DMS114 treated with DMSO at 0.1 percent for 48 hours (cell line): ENCODE results near the gene BAIAP2L1.

Experiments
- DNase-seq: peaks from one replicate; lab custom pipeline; 2025; ENCODE audit not compliant: unreplicated experiment; lab: John Stamatoyannopoulos, UW

BAIAP2L1 gene

DNA sequence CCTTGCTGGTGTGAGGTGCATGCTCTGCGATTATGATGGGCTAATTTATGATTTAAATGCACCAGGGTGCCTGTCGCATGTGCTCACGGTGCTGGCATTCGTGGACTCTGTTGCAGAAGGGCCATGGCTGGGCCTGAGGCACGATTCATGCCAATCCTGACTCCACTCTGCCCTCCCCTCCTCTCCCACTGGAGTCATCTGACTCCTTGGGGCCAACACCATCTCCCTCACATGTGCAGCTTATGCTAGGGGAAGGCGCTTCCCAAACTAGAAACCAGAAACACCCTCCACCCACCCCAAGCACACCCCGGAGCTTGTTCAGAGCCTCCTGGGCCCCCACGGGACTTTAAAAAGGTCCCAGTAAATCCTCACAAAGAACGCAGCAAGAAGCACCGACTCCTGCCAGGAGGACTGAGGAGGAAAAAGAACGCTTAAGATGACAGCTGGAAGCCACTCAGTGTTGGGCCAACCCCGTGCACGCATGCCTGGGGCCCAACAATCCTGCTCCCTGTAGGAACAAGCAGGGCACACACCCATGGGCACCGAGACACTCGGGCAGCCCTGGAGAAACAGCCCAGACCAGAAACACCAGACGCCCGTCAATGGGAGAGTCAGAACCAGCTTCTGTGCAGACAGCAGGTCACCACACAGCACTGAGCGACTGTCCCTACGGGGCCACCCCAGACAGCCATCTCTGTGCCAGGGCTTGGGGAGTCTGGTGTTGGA lies 105.3 kb downstream of the BAIAP2L1 start:
- no peak for DNase-seq

DNA sequence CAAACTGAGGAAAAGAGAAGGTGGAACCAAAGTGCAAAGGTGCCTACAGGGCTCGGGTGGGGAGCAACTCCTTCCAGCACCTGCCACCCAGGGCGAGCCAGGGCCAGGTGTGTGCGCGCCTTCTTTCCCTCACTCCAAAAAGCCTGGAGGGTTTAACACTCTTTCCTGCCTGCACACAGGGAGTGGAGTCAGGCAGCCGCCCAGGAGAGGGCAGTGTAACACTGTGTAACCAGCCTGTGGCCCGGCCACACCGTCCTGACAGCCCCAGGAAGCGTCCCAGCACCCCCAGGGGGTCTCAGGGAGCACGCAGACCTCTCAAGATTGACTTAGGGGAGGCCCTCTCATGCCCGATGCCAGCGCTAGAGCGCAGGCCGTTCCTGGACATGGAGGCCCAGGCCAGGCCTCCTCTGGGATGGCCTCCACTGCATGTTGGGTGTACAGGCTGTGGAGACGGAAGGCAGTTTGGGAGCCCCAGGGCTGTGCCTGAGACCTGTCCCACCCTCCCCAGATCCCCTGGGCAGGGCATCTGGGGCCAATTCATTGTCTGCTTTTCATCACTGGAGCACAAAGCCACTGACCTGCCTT lies 106.0 kb downstream of the BAIAP2L1 start:
- DNase-seq: peak; percentile 23

DNA sequence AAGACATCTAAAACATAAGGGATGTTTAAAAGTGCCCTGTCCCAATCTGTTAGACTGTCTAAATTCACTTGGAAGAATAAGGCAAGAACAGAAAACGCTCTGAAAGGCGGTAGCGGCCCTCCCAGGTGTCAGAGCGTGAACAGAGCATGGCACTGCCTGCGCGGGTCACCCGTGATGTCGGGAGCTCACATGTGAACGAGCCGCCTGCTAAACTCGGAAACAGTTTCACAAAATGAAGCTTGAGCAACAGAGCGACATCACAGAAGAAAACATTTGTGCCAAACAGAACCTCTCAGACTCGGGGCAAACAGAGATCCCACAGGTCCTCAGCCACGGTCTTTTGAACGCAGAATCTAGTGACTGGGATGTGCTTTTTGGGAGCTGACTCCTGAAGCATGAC lies 106.6 kb downstream of the BAIAP2L1 start:
- no peak for DNase-seq

DNA sequence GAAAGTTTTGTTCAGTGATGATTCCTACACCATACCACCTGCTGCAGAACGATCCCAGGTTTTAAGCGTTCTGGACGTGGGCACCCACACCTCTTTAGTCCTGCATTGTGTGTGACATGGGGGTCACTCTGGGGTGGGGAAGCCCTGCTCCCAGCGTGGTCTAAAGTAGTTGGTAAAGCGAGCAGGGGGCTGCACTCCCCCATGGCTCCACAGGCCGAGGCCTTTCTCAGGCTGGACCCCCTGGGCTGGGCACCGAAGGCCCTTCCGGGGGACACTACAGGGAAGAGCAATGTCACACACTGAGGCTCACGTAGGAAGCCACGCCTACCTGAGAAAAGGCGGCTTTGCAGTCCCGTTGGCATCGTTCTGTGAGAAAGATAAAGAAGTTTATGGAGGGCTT lies 107.1 kb downstream of the BAIAP2L1 start:
- no peak for DNase-seq

DNA sequence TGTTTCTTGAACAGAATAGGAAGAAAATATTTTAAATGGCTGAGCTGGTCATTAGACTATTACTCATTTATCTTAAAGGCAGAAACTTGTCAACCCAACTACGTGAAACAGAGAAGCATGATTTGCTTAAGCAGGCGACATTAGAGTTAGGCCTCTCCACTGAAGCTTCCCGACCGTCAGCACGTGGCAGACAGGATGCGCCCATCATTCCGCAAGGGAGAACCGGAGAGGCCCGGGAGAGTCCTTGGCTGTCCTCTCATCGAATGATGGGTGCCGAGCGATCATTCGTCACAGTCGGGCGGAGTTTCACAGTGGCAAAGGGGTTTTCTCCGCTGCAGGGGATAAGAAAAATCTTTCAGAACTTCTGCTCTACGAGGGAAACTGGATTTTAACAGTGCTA lies 107.6 kb downstream of the BAIAP2L1 start:
- no peak for DNase-seq

DNA sequence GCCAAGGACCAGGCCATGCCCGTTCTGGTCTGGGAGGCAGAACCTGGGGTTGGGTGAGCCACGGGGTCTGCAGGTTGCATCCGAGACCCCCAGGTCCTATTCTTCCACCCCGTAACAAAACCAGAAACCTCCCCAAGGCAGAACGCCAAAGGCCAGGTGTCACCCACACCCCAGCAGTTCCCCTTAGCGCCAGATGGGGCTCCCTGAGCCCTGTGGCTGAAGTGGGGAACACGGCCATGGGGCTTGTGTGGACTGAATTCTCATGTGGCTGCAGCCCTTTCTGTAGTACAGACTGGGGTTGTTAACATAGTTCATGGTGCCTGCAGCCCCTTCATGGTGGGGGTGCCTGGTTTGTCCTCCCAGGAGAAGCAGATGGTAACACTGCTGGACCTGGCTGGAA lies 109.2 kb downstream of the BAIAP2L1 start:
- no peak for DNase-seq

DNA sequence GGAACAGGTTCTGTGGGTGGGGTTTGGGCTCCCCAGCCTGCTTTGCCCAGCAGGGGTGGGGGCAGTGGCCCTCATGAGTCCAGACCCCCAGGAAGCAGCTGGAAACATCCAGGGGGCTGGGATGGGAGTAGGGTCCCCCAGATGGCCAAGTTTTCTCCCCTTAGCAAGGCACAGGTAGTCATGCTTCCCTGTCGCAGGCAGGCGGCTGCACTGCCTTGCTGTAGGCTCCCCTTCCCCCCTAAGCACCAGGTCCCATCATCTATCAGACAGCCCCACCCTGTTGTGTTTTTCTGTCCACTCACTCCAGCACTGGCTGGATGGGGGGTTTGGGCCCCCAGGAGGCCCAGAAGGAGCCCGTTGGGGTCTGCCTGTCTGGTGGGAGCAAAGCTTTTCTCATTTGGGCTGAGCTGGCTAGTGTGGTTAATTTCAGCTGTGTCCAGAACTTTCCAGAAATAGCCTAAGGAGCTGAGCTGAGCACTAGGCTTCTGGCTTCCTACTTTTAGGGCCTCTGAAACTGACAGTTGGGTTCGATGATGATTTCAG lies 111.5 kb downstream of the BAIAP2L1 start:
- DNase-seq: no peak

DNA sequence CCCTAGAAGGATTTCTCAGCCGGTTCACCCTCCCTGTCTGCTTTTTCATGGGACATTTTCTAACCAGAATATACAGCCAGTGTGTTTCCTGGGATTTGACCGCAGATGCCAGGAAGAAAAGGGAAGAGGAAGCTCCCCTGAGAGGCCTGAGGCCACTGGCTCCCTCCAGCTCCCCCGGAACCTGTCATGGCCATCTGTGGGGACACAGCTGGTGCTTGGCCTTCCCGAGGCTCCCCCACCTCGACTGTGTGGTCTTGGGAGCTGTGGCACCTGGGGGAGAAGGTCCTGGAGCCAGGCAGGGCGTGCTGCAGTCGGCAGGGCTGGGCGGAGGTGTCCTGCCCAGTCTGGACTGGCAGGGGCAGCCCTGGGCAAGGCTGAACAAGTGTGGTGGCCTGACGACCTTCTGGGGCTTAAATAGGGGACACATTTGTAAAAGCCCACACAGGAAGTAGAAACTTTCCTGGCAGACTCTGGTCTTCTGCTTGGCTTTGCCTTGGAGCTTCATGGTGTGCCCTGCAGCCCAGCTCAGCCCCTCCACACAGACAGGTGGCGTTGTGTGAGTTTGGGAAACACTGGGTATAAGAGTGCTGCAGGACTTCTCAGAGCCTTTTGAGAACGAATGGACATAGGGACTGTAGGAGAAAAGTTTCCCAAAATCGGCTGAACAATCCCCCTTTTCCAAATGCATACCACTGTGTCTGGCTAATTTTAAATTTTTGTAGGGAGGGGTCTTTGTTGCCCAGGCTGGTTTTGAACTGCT lies 112.6 kb downstream of the BAIAP2L1 start:
- no peak for DNase-seq

DNA sequence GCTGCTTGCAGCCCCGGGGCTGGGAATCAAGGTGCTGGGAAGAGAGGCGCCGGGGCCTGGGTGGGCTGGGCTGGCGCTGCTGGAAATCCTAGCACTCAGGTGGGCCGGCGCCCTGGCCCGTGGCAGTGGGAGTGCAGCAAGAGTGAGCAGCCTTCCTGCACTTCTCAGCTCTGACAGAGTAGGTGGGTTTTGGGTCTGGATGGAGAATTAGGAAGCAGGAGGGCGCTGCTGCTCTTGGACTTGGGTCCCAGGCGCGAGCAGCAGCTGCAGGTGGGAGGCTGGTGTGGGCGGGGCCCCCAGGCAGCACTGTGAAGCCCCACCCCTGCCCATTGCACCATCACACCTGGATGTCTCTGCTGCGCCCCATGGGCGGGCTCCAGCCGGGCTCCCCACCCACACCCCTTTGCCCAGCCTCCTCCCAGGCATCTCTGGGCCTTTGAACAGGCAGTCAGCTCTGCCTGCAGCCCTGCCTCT lies 113.4 kb downstream of the BAIAP2L1 start:
- DNase-seq: no peak

DNA sequence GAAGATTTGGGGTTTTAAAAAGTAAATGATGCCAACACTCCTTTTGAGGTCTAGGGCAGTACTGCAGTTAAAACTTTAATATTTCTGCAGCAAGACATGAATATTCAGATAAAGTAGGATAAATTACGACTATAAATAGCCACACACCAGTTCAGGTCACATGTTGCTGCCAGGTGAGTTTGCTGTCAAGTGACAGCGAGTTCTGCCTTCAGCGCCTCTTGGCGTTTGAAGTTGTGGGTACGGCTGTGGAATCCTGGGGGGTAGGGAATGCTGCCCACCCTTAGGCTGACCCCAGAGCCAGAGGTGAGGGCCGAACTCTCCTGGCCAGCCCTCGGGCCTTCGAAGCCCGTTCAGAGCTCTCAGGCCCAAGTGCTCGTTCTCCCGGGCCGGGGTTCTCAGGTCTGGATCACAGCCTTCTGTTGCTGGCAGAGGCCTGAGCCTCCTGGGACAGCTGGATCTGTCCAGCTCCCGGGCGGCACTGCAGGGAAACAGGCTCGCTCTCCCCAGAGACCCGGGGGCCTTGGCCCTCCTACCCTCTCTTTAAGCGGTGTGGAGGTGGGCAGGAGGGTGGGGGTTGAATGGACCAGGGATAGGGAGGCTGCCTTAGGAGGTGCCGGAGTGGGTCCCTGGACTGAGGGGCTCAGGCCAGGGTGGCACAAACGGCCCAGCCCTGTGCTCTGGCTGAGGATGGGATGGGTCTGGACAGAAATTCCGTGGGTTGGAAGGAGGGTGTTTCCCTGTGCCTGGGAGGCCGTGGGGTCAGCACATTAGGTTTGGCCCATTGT lies 114.0 kb downstream of the BAIAP2L1 start:
- DNase-seq: no peak

DNA sequence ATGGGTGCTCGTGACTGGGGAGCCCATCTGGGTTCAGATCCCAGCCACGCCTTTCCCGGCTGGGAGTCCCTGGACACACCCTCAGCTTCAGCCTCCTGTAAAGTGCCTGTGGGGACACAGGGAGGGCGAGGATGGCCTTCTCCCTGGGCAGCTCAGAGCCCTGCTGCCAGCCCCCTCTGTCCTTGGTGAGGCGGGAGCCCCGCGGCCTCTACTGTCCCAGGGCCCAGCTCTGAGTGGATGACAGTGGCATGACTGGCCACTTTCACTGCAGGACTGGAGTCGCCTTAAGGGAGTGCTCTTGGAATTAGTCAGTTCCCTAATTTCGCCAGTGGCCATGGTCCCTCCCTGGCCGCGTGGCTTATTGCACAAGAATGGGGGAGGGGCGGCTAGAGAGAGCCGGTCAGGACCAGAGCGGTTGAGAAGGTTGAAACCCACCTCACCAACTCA lies 114.8 kb downstream of the BAIAP2L1 start:
- no peak for DNase-seq

DNA sequence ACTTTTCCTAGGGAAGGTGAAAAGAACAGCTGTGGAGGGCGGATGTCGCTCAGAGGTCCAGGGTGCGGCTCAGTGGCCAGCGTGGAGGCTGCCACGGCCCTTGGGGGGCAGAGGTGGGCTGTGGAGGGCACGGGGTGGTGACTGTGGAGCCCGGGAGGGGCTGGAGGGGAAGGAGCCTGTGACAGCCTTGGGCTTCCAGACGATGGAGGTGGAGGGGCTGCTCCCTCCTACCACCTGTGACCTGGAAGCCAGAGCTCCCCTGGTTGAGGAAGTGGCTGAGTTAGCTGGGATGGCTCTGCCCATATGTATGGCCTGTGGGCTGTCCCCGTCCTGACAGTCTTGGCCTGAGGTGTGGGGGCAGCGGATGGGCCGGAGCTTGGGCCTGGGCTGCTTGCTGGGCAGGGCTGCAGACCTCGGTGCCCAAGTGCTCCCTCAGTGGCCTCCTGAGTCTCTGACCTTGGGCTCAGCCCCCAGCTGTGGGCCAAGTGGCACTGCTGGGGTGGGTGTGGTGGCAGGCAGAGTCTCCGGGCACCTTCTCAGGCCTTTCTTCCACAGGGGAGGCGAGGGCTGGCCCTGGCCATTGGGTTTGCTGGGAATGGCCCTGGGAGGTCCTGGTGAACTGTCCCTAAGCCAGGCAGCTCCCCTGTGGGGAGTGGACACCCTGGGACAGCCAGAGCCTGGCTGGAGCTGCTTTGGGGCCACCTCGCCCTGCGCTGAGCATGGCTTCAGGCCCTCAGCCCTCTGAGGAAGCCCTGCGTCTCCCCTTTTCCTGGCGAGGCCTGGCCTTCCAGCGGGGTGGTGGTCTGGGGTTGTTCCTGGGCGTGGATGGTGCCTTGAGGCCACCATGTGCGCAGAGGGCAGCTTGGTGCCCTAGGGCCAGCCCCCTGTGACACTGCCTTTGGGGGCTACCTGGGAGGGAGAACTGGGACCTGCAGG lies 115.5 kb downstream of the BAIAP2L1 start:
- no peak for DNase-seq

DNA sequence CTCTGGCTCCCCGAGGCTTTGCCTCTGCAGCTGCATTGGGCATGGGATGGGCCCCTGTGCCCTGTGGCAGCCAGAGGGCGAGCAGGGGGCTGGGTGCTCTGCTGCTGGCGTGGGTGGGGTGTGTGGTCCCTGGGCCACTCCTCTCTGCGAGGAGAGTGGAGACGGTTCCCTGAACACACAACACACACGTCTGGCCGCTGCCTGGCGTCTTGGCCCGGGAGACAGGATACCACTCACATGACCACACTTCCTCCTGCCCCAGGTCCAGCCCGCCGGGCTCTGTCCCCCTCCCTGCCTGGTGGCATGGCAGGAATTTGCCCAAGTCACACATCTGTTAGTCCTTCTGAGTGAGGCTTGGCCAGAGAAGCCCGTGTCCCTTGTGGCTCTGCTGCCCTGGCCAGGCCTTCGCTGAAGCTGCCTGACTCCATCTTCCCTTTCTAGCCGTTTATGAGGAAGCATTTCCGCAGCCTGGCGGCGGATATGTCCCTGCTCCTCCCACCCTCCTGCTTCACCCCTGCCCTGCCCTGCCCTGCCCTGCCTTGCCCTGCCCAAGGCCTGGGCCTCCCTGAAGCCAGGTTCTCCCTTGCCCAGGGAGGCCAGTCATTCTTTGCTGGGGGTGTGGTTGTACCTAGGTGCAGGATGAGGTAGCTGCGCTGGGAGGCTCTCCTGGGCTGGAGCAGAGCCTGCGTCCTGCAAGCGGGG lies 116.4 kb downstream of the BAIAP2L1 start:
- DNase-seq: no peak

DNA sequence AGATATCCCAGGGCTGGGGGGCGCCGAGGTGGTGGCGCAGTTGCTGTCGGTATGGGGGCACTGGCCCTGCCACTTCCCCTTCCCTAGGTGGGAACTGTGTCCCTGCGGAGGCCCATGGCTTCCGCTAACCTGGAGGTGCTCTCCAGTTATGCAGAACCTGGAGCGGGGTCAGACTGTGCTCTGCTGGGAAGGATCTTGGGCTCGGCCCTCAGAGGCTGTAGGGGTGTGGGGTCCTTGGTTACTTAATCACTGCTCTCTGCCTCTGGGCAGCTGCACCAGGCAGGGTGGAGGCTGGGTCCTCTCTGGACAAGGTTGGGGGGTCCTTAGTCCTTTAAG lies 117.0 kb downstream of the BAIAP2L1 start:
- DNase-seq: no peak

DNA sequence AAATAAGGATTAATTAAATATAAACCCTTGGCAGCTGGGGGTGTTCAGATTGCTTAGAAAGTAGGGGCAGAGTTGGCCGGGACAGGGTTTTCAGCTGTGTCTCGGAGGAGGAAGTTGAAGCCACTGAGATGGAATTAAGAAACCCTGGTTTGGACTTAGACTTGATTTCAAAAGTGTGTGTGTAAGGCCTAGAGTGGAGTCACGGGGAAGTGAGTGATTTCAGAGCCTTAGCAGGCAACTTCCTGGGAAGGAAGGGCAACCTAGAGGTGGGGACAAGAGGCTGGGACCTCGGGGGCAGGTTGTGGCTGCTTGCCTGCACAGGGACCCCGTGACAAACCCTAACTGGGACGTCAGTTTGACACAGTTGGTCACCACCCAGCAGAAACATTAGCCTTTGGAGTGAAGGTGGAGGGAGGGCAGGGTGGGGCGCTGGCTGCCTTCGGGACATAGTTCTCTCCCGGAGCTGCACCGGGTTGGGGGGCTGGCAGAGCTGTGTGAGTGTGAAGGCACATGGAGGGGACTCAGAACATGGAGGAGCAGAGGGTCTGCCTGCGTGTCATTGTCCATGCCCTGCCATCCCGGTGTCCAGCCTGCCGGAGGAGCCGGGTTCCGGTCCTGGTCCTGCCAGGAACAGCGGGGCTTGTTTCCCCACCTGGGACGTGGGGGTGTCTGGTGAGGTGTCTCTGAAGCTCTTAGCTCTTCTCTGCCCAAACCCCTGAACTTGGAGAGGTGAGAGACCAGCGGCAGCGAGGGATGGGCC lies 117.6 kb downstream of the BAIAP2L1 start:
- no peak for DNase-seq

DNA sequence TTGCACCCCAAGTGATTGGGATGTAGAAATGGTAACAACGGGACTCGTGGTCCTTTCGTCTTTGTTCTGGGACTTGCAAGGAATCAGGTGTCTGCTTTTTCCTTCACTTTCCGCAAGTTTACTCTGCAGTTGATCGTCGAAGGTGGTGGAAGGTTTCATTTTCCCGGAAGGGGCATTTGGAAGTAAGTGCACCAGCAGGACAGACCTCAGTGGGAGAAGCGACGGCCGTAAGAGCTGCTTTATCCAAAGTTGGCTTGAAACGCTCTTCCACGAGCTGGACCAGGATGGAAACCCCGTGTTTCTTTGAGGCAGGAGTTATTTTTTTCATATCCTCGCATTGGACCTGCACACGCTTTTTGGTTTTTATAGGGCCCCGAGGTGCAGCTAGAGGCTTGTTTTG lies 118.2 kb downstream of the BAIAP2L1 start:
- DNase-seq: no peak

DNA sequence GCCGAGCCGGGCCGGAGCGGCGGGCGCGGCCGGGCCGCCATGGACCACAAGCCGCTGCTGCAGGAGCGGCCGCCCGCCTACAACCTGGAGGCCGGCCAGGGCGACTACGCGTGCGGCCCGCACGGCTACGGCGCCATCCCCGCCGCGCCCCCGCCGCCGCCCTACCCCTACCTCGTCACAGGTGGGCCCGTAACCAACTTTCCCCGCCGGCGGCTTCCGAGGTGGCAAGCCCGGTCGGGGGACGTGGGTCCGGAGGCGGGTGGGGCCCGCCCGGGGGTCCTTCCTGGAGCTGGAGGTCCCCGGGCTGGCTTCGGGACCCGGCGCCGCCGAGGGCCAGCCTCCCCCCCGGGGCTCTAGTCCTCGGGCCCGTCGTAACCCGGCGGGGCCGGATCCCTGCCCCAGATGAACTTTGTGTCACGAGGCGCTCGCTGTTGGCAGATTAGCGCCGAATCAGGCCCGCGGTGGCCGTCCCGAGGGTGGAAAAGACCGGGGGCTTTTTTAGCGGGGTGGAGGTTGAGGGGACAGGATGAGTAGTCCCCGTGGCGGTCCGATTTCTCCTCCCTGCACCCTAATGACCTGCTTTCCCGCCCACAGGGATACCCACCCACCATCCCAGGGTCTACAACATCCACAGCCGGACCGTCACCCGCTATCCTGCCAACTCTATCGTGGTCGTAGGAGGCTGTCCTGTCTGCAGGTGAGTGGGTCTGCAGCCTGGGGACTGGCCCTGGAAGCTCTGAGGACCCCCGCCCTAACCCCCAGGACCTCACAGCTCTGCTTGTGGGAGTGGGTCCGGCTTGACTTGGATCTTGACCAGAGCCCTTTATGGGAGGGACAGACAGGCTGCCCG lies 118.9 kb downstream of the BAIAP2L1 start:
- no peak for DNase-seq
